Lower leg skin (tissue), 4 donors: Measurements from ENCODE around the gene NUP62. TPM values are rescaled to one million over a fixed set of nuclear protein-coding genes. Genes with fewer than 3 reads are reported as not detected.

Experiments used
- DNase-seq, 2 donors: peaks; one replicate each; pipeline ENCODE4 v3.0.0-alpha.2; 2019; ENCODE audit warnings: low spot score in 2 of 2
- H3K4me3 ChIP-seq: fragments of 200-600 bp; sonication (generic); 2 replicates; pipeline ENCODE4 v1.5.1; 2017; ENCODE audit warnings: mild to moderate bottlenecking, low read depth; ENCODE audit not compliant: poor library complexity, severe bottlenecking
- POLR2A ChIP-seq, 2 donors: fragments of 450-650 bp; IDR thresholded peaks; one replicate each; pipeline ENCODE4 v1.6.1; 2016 to 2017; ENCODE audit warnings: antibody characterized with exemption in 2 of 2, mild to moderate bottlenecking in 1 of 2, moderate library complexity in 1 of 2
- WGBS, 2 donors: methylation state at CpG; one replicate each; pipeline ENCODE4 v1.1.5; 2018; 5-methylcytosine and 5-hydroxymethylcytosine counted together
- intact Hi-C: fragments of 100-400 bp; cut with DNase I; formaldehyde crosslinking; loops from one replicate; pipeline ENCODE4 v1.15.0; 2023; ENCODE audit warnings: low total_unique reads
- total RNA-seq, 4 donors: library from RNA; depleted of rRNA; stranded (reverse); fragments of >200 nt; gene quantifications; one replicate each; pipeline ENCODE4 v1.1.0, GENCODE V29; 2016
- TF ChIP-seq, protein P1 (sequence below), 3 donors: fragments of 450-650 bp; IDR thresholded peaks; one replicate each; pipeline ENCODE4 v1.5.1; 2016; ENCODE audit warnings: antibody characterized with exemption in 3 of 3, mild to moderate bottlenecking in 3 of 3, moderate library complexity in 2 of 3

The NUP62 gene
- total RNA-seq, 4 donors from 2014 or later = 36.4 to 45.5 (median 41.1) TPM

DNA sequence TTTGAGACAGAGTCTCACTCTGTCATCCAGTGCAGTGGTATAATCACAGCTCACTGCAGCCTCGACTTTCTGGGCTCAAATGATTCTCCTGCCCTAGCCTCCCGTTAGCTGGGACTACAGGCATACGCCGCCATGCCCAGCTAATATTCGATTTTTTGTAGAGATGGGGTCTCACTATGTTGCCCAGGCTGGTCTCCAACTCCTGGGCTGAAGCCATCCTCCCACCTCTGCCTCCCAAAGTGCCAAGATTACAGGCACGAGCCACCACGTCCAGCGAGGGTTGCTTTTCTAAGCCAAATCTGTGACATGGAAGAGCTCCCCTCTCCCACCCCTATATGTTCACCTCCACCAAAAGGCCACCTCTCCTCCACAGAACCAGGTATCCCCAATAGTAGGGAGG is 11.2 kb downstream of the NUP62 start:
- intact Hi-C loops = no loop called here
- H3K4me3 ChIP-seq = no peak overlapping the region
- TF ChIP-seq, protein P1, sequence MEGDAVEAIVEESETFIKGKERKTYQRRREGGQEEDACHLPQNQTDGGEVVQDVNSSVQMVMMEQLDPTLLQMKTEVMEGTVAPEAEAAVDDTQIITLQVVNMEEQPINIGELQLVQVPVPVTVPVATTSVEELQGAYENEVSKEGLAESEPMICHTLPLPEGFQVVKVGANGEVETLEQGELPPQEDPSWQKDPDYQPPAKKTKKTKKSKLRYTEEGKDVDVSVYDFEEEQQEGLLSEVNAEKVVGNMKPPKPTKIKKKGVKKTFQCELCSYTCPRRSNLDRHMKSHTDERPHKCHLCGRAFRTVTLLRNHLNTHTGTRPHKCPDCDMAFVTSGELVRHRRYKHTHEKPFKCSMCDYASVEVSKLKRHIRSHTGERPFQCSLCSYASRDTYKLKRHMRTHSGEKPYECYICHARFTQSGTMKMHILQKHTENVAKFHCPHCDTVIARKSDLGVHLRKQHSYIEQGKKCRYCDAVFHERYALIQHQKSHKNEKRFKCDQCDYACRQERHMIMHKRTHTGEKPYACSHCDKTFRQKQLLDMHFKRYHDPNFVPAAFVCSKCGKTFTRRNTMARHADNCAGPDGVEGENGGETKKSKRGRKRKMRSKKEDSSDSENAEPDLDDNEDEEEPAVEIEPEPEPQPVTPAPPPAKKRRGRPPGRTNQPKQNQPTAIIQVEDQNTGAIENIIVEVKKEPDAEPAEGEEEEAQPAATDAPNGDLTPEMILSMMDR (IDR thresholded peaks at IDR 0.05) = no peak
- TF ChIP-seq POLR2A (IDR thresholded peaks at IDR 0.05) = no peak
- 94 to 95% methylated on average over 8 of the region's 8 CpGs for WGBS, 2 donors
- DNase-seq = no peak

- no peak overlapping the region for H3K4me3 ChIP-seq
- intact Hi-C loops = no loop called here
- WGBS, 2 donors = 84 to 86% methylated on average over 21 of the region's 21 CpGs
- TF ChIP-seq, protein P1 (IDR thresholded peaks at IDR 0.05) = no peak
- TF ChIP-seq POLR2A (IDR thresholded peaks at IDR 0.05) = no peak
- no peak for DNase-seq
These were observed 12.2 kb downstream of the NUP62 start for GRCh38 chr19:49916839-49917733.

DNA sequence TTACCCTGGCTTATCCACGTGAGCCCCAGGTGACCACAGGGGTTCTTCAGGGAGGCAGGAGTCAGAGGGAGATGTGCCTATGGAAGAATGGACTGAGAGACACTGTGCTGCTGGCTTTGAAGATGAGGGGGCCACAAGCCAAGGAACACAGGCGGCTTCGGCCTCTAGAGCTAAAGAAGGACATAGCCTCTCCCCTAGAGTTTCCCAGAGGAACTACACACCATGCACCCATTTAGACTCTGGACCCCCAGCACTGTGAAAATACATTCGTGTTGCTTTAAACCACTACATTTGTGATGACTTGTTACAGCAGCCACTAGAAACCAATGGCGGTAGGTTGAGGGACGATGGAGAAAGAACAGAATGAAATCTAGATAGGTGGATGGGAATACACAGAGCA is 14.0 kb downstream of the NUP62 start:
- intact Hi-C loops = no loop called here
- WGBS, 2 donors = 96 to 98% methylated on average over 6 of the region's 6 CpGs

DNA sequence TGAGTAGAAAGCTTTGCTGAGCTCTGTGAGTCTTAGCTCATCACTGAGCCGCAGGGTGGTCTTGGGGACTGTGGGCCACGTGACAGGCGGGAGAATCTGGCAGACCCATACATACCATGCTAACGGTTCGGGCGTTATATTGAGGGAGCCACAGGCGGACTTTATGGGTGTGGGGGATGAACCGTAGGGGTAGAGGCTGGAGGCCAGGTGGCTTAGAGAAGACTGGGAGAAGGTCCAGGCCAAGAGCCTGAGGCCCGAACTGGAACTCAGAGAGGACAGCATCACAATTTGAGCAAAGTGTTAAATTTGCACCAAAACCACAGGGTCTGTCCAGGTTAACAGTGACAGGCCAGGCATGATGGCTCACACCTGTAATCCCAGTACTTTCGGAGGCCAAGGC is 15.6 kb downstream of the NUP62 start:
- 79 to 81% methylated on average over 10 of the region's 10 CpGs for WGBS, 2 donors
- H3K4me3 ChIP-seq = no peak overlapping the region
- no peak for TF ChIP-seq POLR2A (IDR thresholded peaks at IDR 0.05)
- TF ChIP-seq, protein P1 (IDR thresholded peaks at IDR 0.05) = no peak
- no peak for DNase-seq
- intact Hi-C loops = no loop called here

More for the DNA sequence above, 14.0 kb downstream of the NUP62 start:
- DNase-seq = no peak
- TF ChIP-seq, protein P1 (IDR thresholded peaks at IDR 0.05) = no peak
- no peak for TF ChIP-seq POLR2A (IDR thresholded peaks at IDR 0.05)
- no peak overlapping the region for H3K4me3 ChIP-seq

- H3K4me3 ChIP-seq = no peak overlapping the region
- no peak for DNase-seq
- TF ChIP-seq, protein P1 (IDR thresholded peaks at IDR 0.05) = no peak
- TF ChIP-seq POLR2A (IDR thresholded peaks at IDR 0.05) = no peak
- WGBS, 2 donors = 84% methylated on average over 19 to 21 of the region's 21 CpGs
- intact Hi-C loops = no loop called here
These were observed 16.2 kb downstream of the NUP62 start for GRCh38 chr19:49912965-49913685.
